ENCODE measurements around the gene SLC1A7.

- no peak for TF ChIP-seq GATA3 (IDR thresholded peaks at IDR 0.05; ENCODE audit: low read depth, low read length)
- TF ChIP-seq GATA2 (IDR thresholded peaks at IDR 0.05; ENCODE audit: low read depth, low read length): no peak
Measured at GRCh38 chr1:53160924-53161378, 18.5 kb upstream of the SLC1A7 start.

Measured in SH-SY5Y (cell line).